ENCODE data around the gene UBE2S. TPM values are rescaled to one million over a fixed set of nuclear protein-coding genes. Genes with fewer than 3 reads are reported as not detected.

Gene UBE2S
- total RNA-seq, 1 experiment from 2014 or later: 393 TPM

GRCh38 chr19:55372316-55373081 is 35.1 kb downstream of the UBE2S start:
- peaks cover 12% of the 10 kb centered on the region for H3K23me2 ChIP-seq (ENCODE audit: insufficient read length, low read depth, low read length, poor library complexity, severe bottlenecking)
- H3K4me3 Mint-ChIP-seq: 0 out of 5 replicates have a peak overlapping the region, but pooled peaks of 1 of the 2 experiments have one; percentile 8
- no peak overlapping the region for H3K18ac ChIP-seq (ENCODE audit: insufficient read length, low read depth, low read length)
- no peak overlapping the region for H3K4ac ChIP-seq (ENCODE audit: low read depth, low read length)
- no peak for DNase-seq
- no peak overlapping the region for H2BK5ac ChIP-seq (ENCODE audit: insufficient read length, low read length)
- no peak overlapping the region for H3K23ac ChIP-seq (ENCODE audit: insufficient read length, low read depth, low read length)
- H3K9me3 Mint-ChIP-seq: peaks cover 0 to 5% of the 10 kb centered on the region in 2 experiments; a peak in 2 of 5 replicates
- H3K36me3 Mint-ChIP-seq (ENCODE audit: insufficient read depth in 1 of 3, low read depth in 3 of 3): peaks cover 0 to 6% (median 0%) of the 10 kb centered on the region in 3 experiments; a peak in 1 of 7 replicates
- peak overlapping the region; percentile 33; the same call in 1 of the 2 replicates for H2BK15ac ChIP-seq (ENCODE audit: low read depth, low read length)
- no peak overlapping the region for H2AK5ac ChIP-seq (ENCODE audit: insufficient read length, low read length)
- H3K27me3 Mint-ChIP-seq (ENCODE audit: low read depth): peaks cover 71% of the 10 kb centered on the region
- no peak overlapping the region for H3K27ac ChIP-seq (ENCODE audit: insufficient read length, low read depth, low read length)
- H3K79me2 ChIP-seq (ENCODE audit: insufficient read depth, low read length): no peaks in the 10 kb centered on the region
- H3K27me3 ChIP-seq (ENCODE audit: insufficient read depth, low read length): peaks cover 5% of the 10 kb centered on the region
- H3T11ph ChIP-seq (ENCODE audit: low read length): no peak overlapping the region
- H2AFZ ChIP-seq (ENCODE audit: low read length): no peak overlapping the region
- no peak overlapping the region for H2BK120ac ChIP-seq (ENCODE audit: low read depth, low read length, poor library complexity, severe bottlenecking)
- H3K9me3 ChIP-seq (ENCODE audit: control insufficient read depth, low read depth, low read length): no peaks in the 10 kb centered on the region
- no peak overlapping the region for H4K91ac ChIP-seq (ENCODE audit: insufficient read length, low read depth, low read length)
- no CpG with 5 or more reads among the region's 24 CpGs for WGBS (ENCODE audit: extremely low coverage, insufficient read length, low lambda C conversion rate)
- H3K9ac ChIP-seq (ENCODE audit: extremely low read depth, insufficient read length, low read length): no peak overlapping the region
- no peak overlapping the region for H4K8ac ChIP-seq (replicated peaks; ENCODE audit: insufficient read length, low read depth, low read length)
- no peak overlapping the region for H4K5ac ChIP-seq (ENCODE audit: insufficient read length, low read depth, low read length)
- H3K4me1 Mint-ChIP-seq: peaks cover 32 to 49% of the 10 kb centered on the region in 2 experiments
- TF ChIP-seq CTCF (conservative IDR thresholded peaks at IDR 0.05): no peak
- H3K4me1 ChIP-seq (ENCODE audit: insufficient read depth, low read length): no peaks in the 10 kb centered on the region; the same call in 1 of the 2 replicates
- no peak overlapping the region for H2BK20ac ChIP-seq (ENCODE audit: low read depth, low read length, poor library complexity, severe bottlenecking)
- H2BK12ac ChIP-seq (ENCODE audit: insufficient read length, low read depth, low read length): no peak overlapping the region
- no peak overlapping the region for H3K27ac Mint-ChIP-seq
- H3K56ac ChIP-seq (ENCODE audit: insufficient read length, low read depth, low read length): no peak overlapping the region
- H3K79me1 ChIP-seq (ENCODE audit: insufficient read depth, low read depth, low read length, poor library complexity, severe bottlenecking): no peaks in the 10 kb centered on the region
- no peaks in the 10 kb centered on the region for H4K20me1 ChIP-seq (ENCODE audit: control insufficient read depth, insufficient read depth, insufficient read length)
- no peak overlapping the region for H3K4me2 ChIP-seq (ENCODE audit: insufficient read depth, insufficient read length, low read length)
- H3K14ac ChIP-seq (ENCODE audit: insufficient read depth, low read length): peak overlapping the region; percentile 4; the same call in 1 of the 2 replicates
